Endothelial cell of umbilical vein (primary cell): ENCODE measurements around the gene RHBDF1. TPM values are rescaled to one million over a fixed set of nuclear protein-coding genes. Genes with fewer than 3 reads are reported as not detected.

Experiments
- BruUV-seq: library from RNA; stranded (reverse); fragments of 400-500 nt; replicated peaks from 2 replicates; lab custom pipeline; 2021; lab: Mats Ljungman, UMichigan
- CTCF ChIA-PET: fragments of 300-600, 350-600 bp; sonication (Branson Sonifier 250); formaldehyde crosslinking; loops from one replicate; lab custom pipeline; 2021; ENCODE audit warnings: antibody characterized with exemption, inconsistent platforms; lab: Charles Lee
- POLR2A ChIA-PET: fragments of 300-600, 350-600 bp; sonication (Branson Sonifier 250); formaldehyde crosslinking; loops from one replicate; lab custom pipeline; 2021; ENCODE audit warnings: antibody characterized with exemption, inconsistent platforms; lab: Charles Lee
- DNase-seq: peaks from one replicate; pipeline ENCODE4 v3.0.0-alpha.2; 2011; ENCODE audit warnings: low read depth, low spot score
- FAIRE-seq: peaks from 2 replicates; lab custom pipeline; 2011; peaks lifted over from hg19 to GRCh38; lab: Jason Lieb, UNC
- H2AFZ ChIP-seq: 2 replicates; pipeline ENCODE4 v1.6.0; 2012; ENCODE audit warnings: low read depth, low read length, control low read depth, inconsistent platforms
- H3K27ac ChIP-seq: 2 replicates; pipeline ENCODE4 v1.5.1; 2011; ENCODE audit warnings: low read depth, mild to moderate bottlenecking, control low read depth, low read length, moderate library complexity; ENCODE audit not compliant: insufficient read depth
- H3K27me3 ChIP-seq, 2 experiments: 2 replicates each; pipeline versions ENCODE4 v1.6.0 to v1.6.1; 2011; ENCODE audit warnings: low read length in 2 of 2, mixed read lengths in 1 of 2; ENCODE audit not compliant: control insufficient read depth in 2 of 2, insufficient read depth in 2 of 2
- H3K36me3 ChIP-seq, 2 experiments: 2 replicates in 1 of 2; 3 replicates in 1 of 2; pipeline ENCODE4 v1.5.1; 2011; ENCODE audit warnings: low read length in 2 of 2, mild to moderate bottlenecking in 1 of 2, moderate library complexity in 1 of 2; ENCODE audit not compliant: control insufficient read depth in 2 of 2, insufficient read depth in 2 of 2; ENCODE audit errors: extremely low read depth in 1 of 2
- H3K4me1 ChIP-seq: 3 replicates; pipeline ENCODE4 v1.5.1; 2011; ENCODE audit warnings: mild to moderate bottlenecking, low read length; ENCODE audit not compliant: control insufficient read depth, insufficient read depth; ENCODE audit errors: extremely low read depth
- H3K4me2 ChIP-seq: 2 replicates; pipeline ENCODE4 v1.6.1; 2011; ENCODE audit warnings: low read length, control low read depth, mixed read lengths; ENCODE audit not compliant: insufficient read depth
- H3K4me3 ChIP-seq, 3 experiments: fragments of 200-600 bp in 1 of 3; sonication (generic), shearing (Covaris generic) in 1 of 3; replicated peaks in 1 of 3; 2 replicates each; pipeline ENCODE4 v1.5.1; 2011 to 2016; ENCODE audit warnings: control low read depth in 3 of 3, low read length in 3 of 3, mild to moderate bottlenecking in 2 of 3, inconsistent platforms in 1 of 3, low read depth in 1 of 3, moderate library complexity in 1 of 3; ENCODE audit not compliant: insufficient read depth in 1 of 3
- H3K79me2 ChIP-seq: 2 replicates; pipeline ENCODE4 v1.6.0; 2012; ENCODE audit warnings: low read length, inconsistent platforms; ENCODE audit not compliant: control insufficient read depth, insufficient read depth
- H3K9ac ChIP-seq: replicated peaks from 2 replicates; pipeline ENCODE3; 2011; ENCODE audit warnings: low read length, control low read depth; ENCODE audit not compliant: insufficient read depth; ENCODE audit errors: extremely low read depth
- H3K9me1 ChIP-seq: replicated peaks from 3 replicates; pipeline ENCODE4 v1.6.0; 2011; ENCODE audit warnings: mild to moderate bottlenecking, low read length; ENCODE audit not compliant: control insufficient read depth, insufficient read depth; ENCODE audit errors: extremely low read depth
- H3K9me3 ChIP-seq: replicated peaks from 2 replicates; pipeline ENCODE4 v1.5.1; 2012; ENCODE audit warnings: low read length, inconsistent platforms; ENCODE audit not compliant: control insufficient read depth, insufficient read depth
- H4K20me1 ChIP-seq: replicated peaks from 2 replicates; pipeline ENCODE3; 2011; ENCODE audit warnings: mild to moderate bottlenecking, low read length; ENCODE audit not compliant: control insufficient read depth, insufficient read depth; ENCODE audit errors: extremely low read depth
- CTCF ChIP-seq, 2 donors: IDR thresholded peaks; 1 replicate in 1 of 2; 2 replicates in 1 of 2; pipeline ENCODE4 v1.5.1; 2011; ENCODE audit warnings: low read length in 2 of 2, mild to moderate bottlenecking in 2 of 2, moderate library complexity in 2 of 2, control low read depth in 1 of 2, inconsistent platforms in 1 of 2, low read depth in 1 of 2; ENCODE audit not compliant: insufficient read depth in 1 of 2; ENCODE audit errors: extremely low read depth in 1 of 2
- EZH2 ChIP-seq: IDR thresholded peaks from 2 replicates; pipeline ENCODE4 v1.6.1; 2012; ENCODE audit warnings: borderline replicate concordance, low read depth, mild to moderate bottlenecking, moderate library complexity, low read length, inconsistent platforms; ENCODE audit not compliant: severe bottlenecking
- FOS ChIP-seq: IDR thresholded peaks from 2 replicates; pipeline ENCODE4 v1.6.1; 2011; ENCODE audit warnings: mild to moderate bottlenecking, low read length, moderate library complexity, borderline replicate concordance; ENCODE audit not compliant: insufficient read depth
- GATA2 ChIP-seq: IDR thresholded peaks from 2 replicates; pipeline ENCODE4 v1.7.0; 2011; ENCODE audit warnings: low read depth, mild to moderate bottlenecking, moderate library complexity, mixed read lengths, low read length; ENCODE audit not compliant: insufficient read length, insufficient read depth
- JUN ChIP-seq: IDR thresholded peaks from 2 replicates; pipeline ENCODE4 v1.6.1; 2011; ENCODE audit warnings: borderline replicate concordance, low read depth; ENCODE audit not compliant: insufficient read length, insufficient read depth
- MYC ChIP-seq: IDR thresholded peaks from one replicate; pipeline ENCODE4 v1.6.1; 2011; ENCODE audit warnings: mild to moderate bottlenecking, low read depth, low read length
- POLR2A ChIP-seq: IDR thresholded peaks from 2 replicates; pipeline ENCODE4 v1.6.1; 2012; ENCODE audit warnings: low read depth, mild to moderate bottlenecking, control low read depth, low read length
- POLR2AphosphoS5 ChIP-seq: IDR thresholded peaks from 2 replicates; pipeline ENCODE4 v1.6.1; 2012; ENCODE audit warnings: low read depth, mild to moderate bottlenecking, control low read depth, low read length, moderate library complexity; ENCODE audit not compliant: insufficient read depth
- dilution Hi-C: fragments of 300-500 bp; cut with MboI; formaldehyde crosslinking; loops from one replicate; pipeline ENCODE4 v1.15.0; 2019; ENCODE audit warnings: low sequenced_read_pairs; ENCODE audit not compliant: extremely low pct_ligation_motif_present
- intact Hi-C: fragments of 100-400 bp; cut with micrococcal nuclease; formaldehyde crosslinking; loops from one replicate; pipeline ENCODE4 v1.10.0; 2022
- polyA plus RNA-seq, 4 experiments: library from polyadenylated mRNA; depleted of rRNA in 3 of 4; stranded (reverse) in 3 of 4; unstranded in 1 of 4; fragments of >200 nt; gene quantifications; 2 replicates each; pipeline versions ENCODE4 v1.2.1 to v1.2.3, GENCODE V29; 2011 to 2012; ENCODE audit warnings: missing spikeins in 1 of 4
- total RNA-seq: library from RNA; stranded (reverse); gene quantifications from 2 replicates; pipeline ENCODE4 v1.2.3, GENCODE V29; 2021
- TF ChIP-seq, protein P1 (sequence below): IDR thresholded peaks from 2 replicates; pipeline ENCODE4 v1.6.1; 2011; ENCODE audit not compliant: insufficient read depth, insufficient read length

The RHBDF1 gene
- total and polyA plus RNA-seq, 2 donors (not counting 3 experiments of a cell fraction or from before 2014, with no cell fraction given) = 57.0 to 113 TPM

DNA sequence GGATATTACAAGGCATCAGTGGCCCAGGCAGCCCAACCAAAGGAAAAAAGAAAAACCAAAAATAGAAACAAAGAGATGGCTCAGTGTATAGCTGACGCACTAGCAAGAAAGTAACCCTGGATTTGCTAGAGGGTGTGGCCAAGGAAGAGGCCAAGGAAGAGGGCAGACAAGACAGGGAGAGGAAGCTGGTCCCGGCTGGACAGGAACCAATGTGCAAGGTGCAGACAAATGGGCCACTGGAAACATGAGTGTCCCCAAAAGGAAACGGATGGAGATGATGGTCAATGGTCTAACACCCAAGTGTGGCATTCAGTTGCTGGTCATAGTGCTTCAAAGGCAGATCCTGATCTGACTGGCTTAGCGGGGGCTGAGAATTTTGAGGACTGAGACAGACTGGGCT is 29.7 kb downstream of the RHBDF1 start:
- no peaks in the 10 kb centered on the region for H4K20me1 ChIP-seq
- DNase-seq = no peak
- dilution Hi-C loops (no loop called here), intact Hi-C loops (no loop called here)
- no TSS peak for BruUV-seq
- no peak for FAIRE-seq
- no peak for TF ChIP-seq MYC
- no peak for TF ChIP-seq EZH2
- TF ChIP-seq POLR2AphosphoS5 = no peak
- no peak for TF ChIP-seq CTCF (IDR thresholded peaks at IDR 0.05; ENCODE audit: extremely low read depth in 1 of 2, insufficient read depth in 1 of 2, low read depth in 1 of 2, low read length in 2 of 2)
- TF ChIP-seq, protein P1, sequence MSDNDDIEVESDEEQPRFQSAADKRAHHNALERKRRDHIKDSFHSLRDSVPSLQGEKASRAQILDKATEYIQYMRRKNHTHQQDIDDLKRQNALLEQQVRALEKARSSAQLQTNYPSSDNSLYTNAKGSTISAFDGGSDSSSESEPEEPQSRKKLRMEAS = no peak
- no peak for TF ChIP-seq FOS
- TF ChIP-seq POLR2A = no peak
- TF ChIP-seq JUN = no peak
- TF ChIP-seq GATA2 = no peak
- H3K9ac ChIP-seq = no peak overlapping the region
- H3K27ac ChIP-seq = no peak overlapping the region
- H3K4me1 ChIP-seq = no peaks in the 10 kb centered on the region
- no peak overlapping the region for H3K4me2 ChIP-seq
- H3K27me3 ChIP-seq = no peaks in the 10 kb centered on the region
- peaks cover 3 to 7% of the 10 kb centered on the region in 2 experiments for H3K36me3 ChIP-seq
- CTCF ChIA-PET = no interaction called here
- H3K9me3 ChIP-seq = no peaks in the 10 kb centered on the region
- no peak overlapping the region for H3K4me3 ChIP-seq
- POLR2A ChIA-PET = no interaction called here
- no peak overlapping the region for H2AFZ ChIP-seq
- H3K79me2 ChIP-seq = no peaks in the 10 kb centered on the region
- no peaks in the 10 kb centered on the region for H3K9me1 ChIP-seq
